Cardiac fibroblast (primary cell): ENCODE results near the gene PDCD2L.
"Not testable (repeated sequence)": the region's sequence is repeated elsewhere in the genome, so short reads cannot be mapped to it uniquely, and the experiment has no call there.

Source experiments
- DNase-seq, 2 donors: peaks; one replicate each; pipeline versions ENCODE4 v3.0.0 to v3.0.0-alpha.2; 2010; ENCODE audit warnings: low read depth in 2 of 2
- H3K4me3 ChIP-seq, 2 donors: replicated peaks in 1 of 2; 1 replicate in 1 of 2; 2 replicates in 1 of 2; pipeline ENCODE4 v1.5.1; 2011; ENCODE audit warnings: low read depth in 2 of 2, low read length in 2 of 2, mild to moderate bottlenecking in 2 of 2, moderate library complexity in 1 of 2
- CTCF ChIP-seq: IDR thresholded peaks from one replicate; pipeline ENCODE4 v1.5.1; 2011; ENCODE audit warnings: low read depth, mild to moderate bottlenecking, low read length, inconsistent platforms

The PDCD2L gene

GRCh38 chr19:34454091-34454490, 49.9 kb downstream of the PDCD2L start:
- H3K4me3 ChIP-seq = no peak overlapping the region
- TF ChIP-seq CTCF = no peak
- DNase-seq = no peak

GRCh38 chr19:34454685-34455084, 50.5 kb downstream of the PDCD2L start:
- no peak for DNase-seq
- TF ChIP-seq CTCF = no peak
- H3K4me3 ChIP-seq = no peak overlapping the region

GRCh38 chr19:34455783-34456480, 51.7 kb downstream of the PDCD2L start:
- not testable (repeated sequence) for H3K4me3 ChIP-seq, DNase-seq

GRCh38 chr19:34457446-34457845, 53.2 kb downstream of the PDCD2L start:
- no peak for TF ChIP-seq CTCF
- peak in 1 of 2 donors; percentile 33 for DNase-seq
- no peak overlapping the region for H3K4me3 ChIP-seq

- DNase-seq = no peak
These were observed 54.5 kb downstream of the PDCD2L start for GRCh38 chr19:34458677-34459076.

GRCh38 chr19:34459614-34460013, 55.4 kb downstream of the PDCD2L start:
- no peak overlapping the region for H3K4me3 ChIP-seq
- no peak for TF ChIP-seq CTCF
- no peak for DNase-seq

More at GRCh38 chr19:34458677-34459076, 54.5 kb downstream of the PDCD2L start:
- H3K4me3 ChIP-seq = no peak overlapping the region
- no peak for TF ChIP-seq CTCF

- H3K4me3 ChIP-seq = no peak overlapping the region
- DNase-seq = peak in 1 of 2 donors; percentile 45
- no peak for TF ChIP-seq CTCF
These were observed 57.3 kb downstream of the PDCD2L start for GRCh38 chr19:34461375-34462100.

- DNase-seq = not testable (repeated sequence)
These were observed 60.6 kb downstream of the PDCD2L start for GRCh38 chr19:34464785-34465184.

More at GRCh38 chr19:34464785-34465184, 60.6 kb downstream of the PDCD2L start:
- H3K4me3 ChIP-seq = not testable (repeated sequence)
